ENCODE measurements around the gene KCNIP4. TPM values are rescaled to one million over a fixed set of nuclear protein-coding genes. Genes with fewer than 3 reads are reported as not detected.

Gene KCNIP4
- total and polyA plus RNA-seq, 3 donors from 2014 or later: 0.68 TPM; not detected in 2

DNA sequence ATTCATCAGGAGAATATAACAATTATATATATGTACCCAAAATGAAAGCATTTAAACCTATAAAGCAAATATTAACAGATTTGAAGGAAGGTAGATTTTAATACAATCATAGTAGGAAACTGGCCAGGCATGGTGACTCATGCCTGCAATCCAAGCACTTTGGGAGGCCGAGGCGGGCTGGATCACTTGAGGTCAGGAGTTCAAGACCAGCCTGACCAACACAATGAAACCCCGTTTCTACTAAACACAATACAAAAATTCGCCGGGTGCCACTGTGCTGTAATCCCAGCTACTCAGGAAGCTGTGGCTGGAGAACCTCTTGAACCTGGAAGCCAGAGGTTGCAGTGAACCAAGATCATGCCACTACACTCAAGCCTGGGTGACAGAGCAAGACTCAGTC is 118.3 kb downstream of the KCNIP4 start:
- Histone ChIP-seq H3K36me3 (ENCODE audit: low read depth, missing control alignments) (no peaks in the 10 kb centered on the region), H3K27me3 (no peaks in the 10 kb centered on the region), H3K4me3 (no peak overlapping the region), H3K9me3 (no peaks in the 10 kb centered on the region), H3K27ac (no peak overlapping the region), H3K4me1 (no peaks in the 10 kb centered on the region)
- DNase-seq: no peak
- TF ChIP-seq, protein P1, sequence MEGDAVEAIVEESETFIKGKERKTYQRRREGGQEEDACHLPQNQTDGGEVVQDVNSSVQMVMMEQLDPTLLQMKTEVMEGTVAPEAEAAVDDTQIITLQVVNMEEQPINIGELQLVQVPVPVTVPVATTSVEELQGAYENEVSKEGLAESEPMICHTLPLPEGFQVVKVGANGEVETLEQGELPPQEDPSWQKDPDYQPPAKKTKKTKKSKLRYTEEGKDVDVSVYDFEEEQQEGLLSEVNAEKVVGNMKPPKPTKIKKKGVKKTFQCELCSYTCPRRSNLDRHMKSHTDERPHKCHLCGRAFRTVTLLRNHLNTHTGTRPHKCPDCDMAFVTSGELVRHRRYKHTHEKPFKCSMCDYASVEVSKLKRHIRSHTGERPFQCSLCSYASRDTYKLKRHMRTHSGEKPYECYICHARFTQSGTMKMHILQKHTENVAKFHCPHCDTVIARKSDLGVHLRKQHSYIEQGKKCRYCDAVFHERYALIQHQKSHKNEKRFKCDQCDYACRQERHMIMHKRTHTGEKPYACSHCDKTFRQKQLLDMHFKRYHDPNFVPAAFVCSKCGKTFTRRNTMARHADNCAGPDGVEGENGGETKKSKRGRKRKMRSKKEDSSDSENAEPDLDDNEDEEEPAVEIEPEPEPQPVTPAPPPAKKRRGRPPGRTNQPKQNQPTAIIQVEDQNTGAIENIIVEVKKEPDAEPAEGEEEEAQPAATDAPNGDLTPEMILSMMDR (IDR thresholded peaks at IDR 0.05): no peak
- no peak for TF ChIP-seq POLR2A (IDR thresholded peaks at IDR 0.05)
- WGBS, 2 donors: 88 to 90% methylated on average over 5 of the region's 5 CpGs
- intact Hi-C loops (cut with DNase I; ENCODE audit: low total_unique reads): no loop called here

DNA sequence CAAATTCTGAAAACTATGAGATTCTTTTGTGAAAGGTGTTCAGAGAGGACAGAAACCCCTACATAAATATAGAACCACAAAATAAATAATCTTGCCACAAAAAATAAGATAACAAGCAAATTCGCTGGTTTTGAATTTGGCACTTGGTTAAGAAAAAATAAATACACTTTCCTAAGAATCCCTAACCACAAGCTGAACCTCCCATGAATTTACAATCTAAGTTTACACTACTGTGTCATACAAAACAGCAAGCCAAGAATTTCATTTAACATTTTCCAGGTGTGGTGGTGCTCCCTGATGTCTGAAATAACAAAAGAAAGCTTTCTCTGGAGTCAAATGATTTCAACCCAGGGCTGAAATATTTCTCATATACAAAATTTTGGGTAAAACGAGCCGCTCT is 121.0 kb downstream of the KCNIP4 start:
- H3K9me3 ChIP-seq: no peaks in the 10 kb centered on the region
- intact Hi-C loops (cut with DNase I; ENCODE audit: low total_unique reads): no loop called here
- WGBS, 2 donors: 71 to 81% methylated on average over 3 of the region's 3 CpGs
- H3K36me3 ChIP-seq (ENCODE audit: low read depth, missing control alignments): no peaks in the 10 kb centered on the region
- no peak for TF ChIP-seq POLR2A (IDR thresholded peaks at IDR 0.05)
- TF ChIP-seq, protein P1 (IDR thresholded peaks at IDR 0.05): no peak
- H3K27me3 ChIP-seq: no peaks in the 10 kb centered on the region
- H3K4me3 ChIP-seq: no peak overlapping the region
- H3K4me1 ChIP-seq: no peaks in the 10 kb centered on the region
- DNase-seq: no peak
- H3K27ac ChIP-seq: no peak overlapping the region

DNA sequence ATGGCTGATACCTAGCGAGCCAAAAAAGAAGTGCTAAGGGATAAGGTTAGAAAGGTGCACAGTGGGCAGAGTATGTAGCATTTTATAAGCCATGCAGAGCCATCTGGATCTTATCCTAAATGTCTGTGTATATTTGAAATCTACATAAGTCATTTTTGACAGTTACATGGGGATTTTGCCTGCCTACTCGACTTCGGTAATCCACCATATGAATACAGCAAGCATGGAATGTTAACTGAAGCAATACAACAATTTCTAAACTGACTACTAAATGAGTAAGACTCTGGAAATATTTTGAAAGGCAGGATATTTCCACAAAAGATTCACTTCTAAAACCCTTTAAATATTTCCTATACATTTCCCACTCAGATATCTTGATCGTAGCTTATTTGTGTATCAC is 122.5 kb downstream of the KCNIP4 start:
- no peaks in the 10 kb centered on the region for H3K27me3 ChIP-seq
- no peaks in the 10 kb centered on the region for H3K36me3 ChIP-seq (ENCODE audit: low read depth, missing control alignments)
- no peak overlapping the region for H3K4me3 ChIP-seq
- no peak overlapping the region for H3K27ac ChIP-seq
- intact Hi-C loops (cut with DNase I; ENCODE audit: low total_unique reads): no loop called here
- no peak for DNase-seq
- H3K9me3 ChIP-seq: no peaks in the 10 kb centered on the region
- H3K4me1 ChIP-seq: no peaks in the 10 kb centered on the region
- WGBS, 2 donors: 95 to 96% methylated on average over 4 of the region's 4 CpGs
- TF ChIP-seq, protein P1 (IDR thresholded peaks at IDR 0.05): no peak
- TF ChIP-seq POLR2A (IDR thresholded peaks at IDR 0.05): no peak

DNA sequence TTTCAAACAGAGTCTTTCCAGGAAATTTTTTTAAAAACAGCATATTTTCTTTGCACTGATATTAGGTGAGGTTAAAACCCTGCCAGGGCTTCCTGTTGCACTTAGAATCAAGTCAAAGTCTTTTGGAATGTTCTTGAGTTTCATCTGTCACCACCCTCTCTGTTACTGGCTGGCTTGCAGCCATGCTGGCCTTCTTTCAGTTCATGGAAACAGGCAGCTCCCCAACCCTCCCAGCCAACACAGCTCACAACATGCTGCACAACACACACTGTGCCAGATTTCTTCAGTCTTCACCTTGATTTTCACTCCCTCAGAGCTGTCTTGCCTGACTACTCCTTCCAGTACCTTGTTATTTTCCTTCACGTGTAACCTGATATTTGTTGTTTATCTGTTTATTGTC is 129.5 kb downstream of the KCNIP4 start:
- no peaks in the 10 kb centered on the region for H3K9me3 ChIP-seq

More for the DNA sequence above, 129.5 kb downstream of the KCNIP4 start:
- no peaks in the 10 kb centered on the region for H3K4me1 ChIP-seq
- intact Hi-C loops (cut with DNase I; ENCODE audit: low total_unique reads): no loop called here
- no peak overlapping the region for H3K27ac ChIP-seq
- H3K4me3 ChIP-seq: no peak overlapping the region
- no peaks in the 10 kb centered on the region for H3K27me3 ChIP-seq
- TF ChIP-seq, protein P1 (IDR thresholded peaks at IDR 0.05): no peak
- no peak for TF ChIP-seq POLR2A (IDR thresholded peaks at IDR 0.05)
- H3K36me3 ChIP-seq (ENCODE audit: low read depth, missing control alignments): no peaks in the 10 kb centered on the region
- DNase-seq: no peak
- WGBS, 2 donors: 58 to 73% methylated on average over 1 of the region's 1 CpG
